ENCODE results near the gene RGS7. TPM values are rescaled to one million over a fixed set of nuclear protein-coding genes. Genes with fewer than 3 reads are reported as not detected.

RGS7 gene
- total and polyA plus RNA-seq, 2 of the 8 experiments (the other 6 are each of a cell fraction or from before 2014, with no cell fraction given): 1.6 to 3.0 TPM

GRCh38 chr1:240888039-240888786, 468.8 kb downstream of the RGS7 start (continued):
- no peak for TF ChIP-seq CHD7 (IDR thresholded peaks at IDR 0.05; ENCODE audit: insufficient replicate concordance, low read length)
- TF ChIP-seq GTF2F1 (IDR thresholded peaks at IDR 0.05; ENCODE audit: borderline replicate concordance, low read depth, low read length): no peak
- TF ChIP-seq BACH1 (IDR thresholded peaks at IDR 0.05; ENCODE audit: low read length): no peak
- no peak for TF ChIP-seq HDAC2 (IDR thresholded peaks at IDR 0.05; ENCODE audit: borderline replicate concordance in 1 of 2, low read depth in 2 of 2, low read length in 2 of 2)
- no peak for TF ChIP-seq RXRA (IDR thresholded peaks at IDR 0.05; ENCODE audit: insufficient read depth, low read depth, low read length)
- TF ChIP-seq FOSL1 (IDR thresholded peaks at IDR 0.05; ENCODE audit: insufficient read depth, low read depth, low read length): no peak
- no peak for TF ChIP-seq CREB1 (IDR thresholded peaks at IDR 0.05)
- TF ChIP-seq CBX5 (IDR thresholded peaks at IDR 0.05; ENCODE audit: low read depth, low read length): no peak
- TF ChIP-seq SIRT6 (IDR thresholded peaks at IDR 0.05; ENCODE audit: low read length): no peak
